ENCODE data around the gene S100A4.
A peak's percentile ranks its signal among the peaks of the same experiment; 100 is the strongest.

DNA sequence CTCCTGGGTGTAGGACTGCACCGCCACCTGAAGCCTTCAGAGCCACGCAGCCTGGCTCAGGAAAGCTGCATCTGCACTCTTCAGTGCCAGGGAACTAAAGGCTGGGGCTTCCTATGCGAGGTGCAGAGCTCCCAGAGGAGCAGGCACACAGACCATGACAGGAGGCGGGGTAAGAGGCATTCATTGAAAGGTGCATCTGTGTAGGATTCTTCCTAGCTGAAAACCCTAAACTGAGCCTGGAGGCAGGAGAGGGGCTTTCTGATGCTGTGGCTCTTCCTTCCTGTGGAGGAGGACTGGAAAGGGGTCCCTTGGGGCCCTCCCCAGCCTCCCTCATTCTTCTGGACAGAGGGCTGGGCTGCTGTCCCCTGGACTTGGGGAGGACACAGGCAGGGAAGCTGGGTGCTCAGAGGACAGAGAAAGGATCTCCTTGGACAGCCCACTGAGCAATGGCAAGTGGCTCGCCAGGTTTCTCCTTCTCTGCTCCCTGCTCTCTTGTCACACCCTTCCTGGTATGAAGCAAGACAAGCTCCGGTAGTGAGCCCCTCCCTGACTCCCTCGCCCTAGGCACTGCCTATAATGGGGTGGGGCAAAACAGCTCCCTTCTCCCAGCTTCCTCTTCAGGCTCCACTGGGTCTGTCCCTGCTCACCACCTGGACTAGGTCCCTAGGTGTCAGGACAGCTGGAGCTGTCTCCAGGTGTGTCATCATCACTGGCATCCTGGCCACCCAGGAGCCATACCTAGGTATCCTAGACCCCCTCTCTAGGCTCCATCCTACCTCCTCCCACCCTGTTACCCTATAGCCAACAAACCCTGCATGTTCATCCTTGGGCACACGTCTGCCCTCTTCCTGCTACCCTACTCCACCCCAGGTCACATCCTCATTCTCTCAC, 29.9 kb downstream of the S100A4 start:
- TF ChIP-seq, protein P1, sequence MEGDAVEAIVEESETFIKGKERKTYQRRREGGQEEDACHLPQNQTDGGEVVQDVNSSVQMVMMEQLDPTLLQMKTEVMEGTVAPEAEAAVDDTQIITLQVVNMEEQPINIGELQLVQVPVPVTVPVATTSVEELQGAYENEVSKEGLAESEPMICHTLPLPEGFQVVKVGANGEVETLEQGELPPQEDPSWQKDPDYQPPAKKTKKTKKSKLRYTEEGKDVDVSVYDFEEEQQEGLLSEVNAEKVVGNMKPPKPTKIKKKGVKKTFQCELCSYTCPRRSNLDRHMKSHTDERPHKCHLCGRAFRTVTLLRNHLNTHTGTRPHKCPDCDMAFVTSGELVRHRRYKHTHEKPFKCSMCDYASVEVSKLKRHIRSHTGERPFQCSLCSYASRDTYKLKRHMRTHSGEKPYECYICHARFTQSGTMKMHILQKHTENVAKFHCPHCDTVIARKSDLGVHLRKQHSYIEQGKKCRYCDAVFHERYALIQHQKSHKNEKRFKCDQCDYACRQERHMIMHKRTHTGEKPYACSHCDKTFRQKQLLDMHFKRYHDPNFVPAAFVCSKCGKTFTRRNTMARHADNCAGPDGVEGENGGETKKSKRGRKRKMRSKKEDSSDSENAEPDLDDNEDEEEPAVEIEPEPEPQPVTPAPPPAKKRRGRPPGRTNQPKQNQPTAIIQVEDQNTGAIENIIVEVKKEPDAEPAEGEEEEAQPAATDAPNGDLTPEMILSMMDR (IDR thresholded peaks at IDR 0.05), result no peak
- peak; percentile 44 for TF ChIP-seq POLR2A (IDR thresholded peaks at IDR 0.05)
